Measurements from ENCODE around the gene ADSS2.
"Not testable (repeated sequence)": the region's sequence is repeated elsewhere in the genome, so short reads cannot be mapped to it uniquely, and the experiment has no call there.

- TF ChIP-seq, protein P1, sequence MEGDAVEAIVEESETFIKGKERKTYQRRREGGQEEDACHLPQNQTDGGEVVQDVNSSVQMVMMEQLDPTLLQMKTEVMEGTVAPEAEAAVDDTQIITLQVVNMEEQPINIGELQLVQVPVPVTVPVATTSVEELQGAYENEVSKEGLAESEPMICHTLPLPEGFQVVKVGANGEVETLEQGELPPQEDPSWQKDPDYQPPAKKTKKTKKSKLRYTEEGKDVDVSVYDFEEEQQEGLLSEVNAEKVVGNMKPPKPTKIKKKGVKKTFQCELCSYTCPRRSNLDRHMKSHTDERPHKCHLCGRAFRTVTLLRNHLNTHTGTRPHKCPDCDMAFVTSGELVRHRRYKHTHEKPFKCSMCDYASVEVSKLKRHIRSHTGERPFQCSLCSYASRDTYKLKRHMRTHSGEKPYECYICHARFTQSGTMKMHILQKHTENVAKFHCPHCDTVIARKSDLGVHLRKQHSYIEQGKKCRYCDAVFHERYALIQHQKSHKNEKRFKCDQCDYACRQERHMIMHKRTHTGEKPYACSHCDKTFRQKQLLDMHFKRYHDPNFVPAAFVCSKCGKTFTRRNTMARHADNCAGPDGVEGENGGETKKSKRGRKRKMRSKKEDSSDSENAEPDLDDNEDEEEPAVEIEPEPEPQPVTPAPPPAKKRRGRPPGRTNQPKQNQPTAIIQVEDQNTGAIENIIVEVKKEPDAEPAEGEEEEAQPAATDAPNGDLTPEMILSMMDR (IDR thresholded peaks at IDR 0.05), result not testable (repeated sequence)
- TF ChIP-seq POLR2A (IDR thresholded peaks at IDR 0.05), result not testable (repeated sequence)
Measured at GRCh38 chr1:244484971-244485370, 33.3 kb upstream of the ADSS2 start.

Data from transverse colon (tissue), 3 donors.